Thyroid gland (tissue), 4 donors: ENCODE results near the gene LIMK1.

ENCODE experiments used
- CTCF ChIP-seq, 6 experiments: fragments of 200-600 bp in 3 of 6; fragments of 450-650 bp in 3 of 6; sonication (generic) in 3 of 6; IDR thresholded peaks; one replicate each; pipeline ENCODE4 v1.5.1; 2016 to 2019; ENCODE audit warnings: antibody characterized with exemption in 6 of 6, mild to moderate bottlenecking in 2 of 6, inconsistent platforms in 1 of 6, moderate library complexity in 1 of 6
- POLR2A ChIP-seq, 2 donors: fragments of 450-650 bp; IDR thresholded peaks; one replicate each; pipeline ENCODE4 v1.6.1; 2017; ENCODE audit warnings: antibody characterized with exemption in 2 of 2, mild to moderate bottlenecking in 2 of 2, moderate library complexity in 1 of 2

GRCh38 chr7:74068378-74069085, 15.1 kb upstream of the LIMK1 start:
- no peak for TF ChIP-seq CTCF (IDR thresholded peaks at IDR 0.05)
- TF ChIP-seq POLR2A (IDR thresholded peaks at IDR 0.05) = no peak
